HG03520 (cell line): ENCODE results near the gene CPPED1.
"Not testable (repeated sequence)": the region's sequence is repeated elsewhere in the genome, so short reads cannot be mapped to it uniquely, and the experiment has no call there.

ENCODE experiments used
- ATAC-seq: cut with Tn5 transposase; IDR thresholded peaks from one replicate; pipeline ENCODE4 v1.9.1; 2021; ENCODE audit warnings: mild to moderate bottlenecking, moderate library complexity; ENCODE audit not compliant: unreplicated experiment

CPPED1 gene

GRCh38 chr16:12802048-12802447, 1.6 kb downstream of the CPPED1 start:
- ATAC-seq, result no peak

DNA sequence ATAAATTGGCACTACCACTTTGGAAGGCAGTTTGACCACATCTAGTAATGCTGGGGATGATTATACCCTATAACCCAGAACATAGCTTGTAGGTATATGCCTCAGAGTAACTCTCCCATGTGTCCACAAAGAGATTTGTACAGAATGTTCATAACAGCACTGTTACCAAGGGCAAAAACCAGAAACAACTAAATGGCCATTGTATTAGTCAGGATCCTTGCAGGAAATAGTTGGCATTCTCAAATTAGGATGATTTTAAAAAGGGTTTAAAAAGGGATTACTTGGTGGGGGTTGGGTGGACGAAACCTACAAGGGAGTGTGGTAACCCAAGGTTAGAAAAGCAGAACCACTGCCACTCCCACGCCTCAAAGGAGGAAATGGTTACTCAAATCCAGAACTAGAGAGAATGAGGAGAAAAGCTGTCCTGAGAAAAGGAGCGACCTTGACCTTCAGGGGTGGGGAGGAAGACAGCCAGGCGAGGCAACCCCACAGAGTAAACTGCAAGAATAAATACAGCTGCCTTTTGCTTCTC, 2.1 kb downstream of the CPPED1 start:
- no peak for ATAC-seq

DNA sequence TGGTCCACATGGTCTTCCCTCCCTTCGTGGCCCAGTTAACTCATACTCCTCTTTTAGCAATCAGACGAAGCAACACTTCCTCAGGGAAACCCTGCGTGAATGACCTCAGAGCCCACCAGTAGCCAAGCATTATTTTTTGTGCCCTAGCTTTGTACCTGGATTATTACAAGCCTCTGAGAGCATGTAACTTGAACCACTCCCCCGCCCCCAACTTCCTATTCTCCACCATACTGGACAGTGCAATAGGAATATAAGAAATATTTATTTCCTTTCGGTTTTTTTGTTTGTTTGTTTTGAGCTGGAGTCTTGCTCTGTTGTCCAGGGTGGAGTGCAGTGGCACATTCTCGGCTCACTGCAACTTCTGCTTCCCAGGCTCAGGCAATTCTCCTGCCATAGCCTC, 2.9 kb downstream of the CPPED1 start:
- ATAC-seq, result no peak

GRCh38 chr16:12799996-12800395, 3.7 kb downstream of the CPPED1 start:
- not testable (repeated sequence) for ATAC-seq

DNA sequence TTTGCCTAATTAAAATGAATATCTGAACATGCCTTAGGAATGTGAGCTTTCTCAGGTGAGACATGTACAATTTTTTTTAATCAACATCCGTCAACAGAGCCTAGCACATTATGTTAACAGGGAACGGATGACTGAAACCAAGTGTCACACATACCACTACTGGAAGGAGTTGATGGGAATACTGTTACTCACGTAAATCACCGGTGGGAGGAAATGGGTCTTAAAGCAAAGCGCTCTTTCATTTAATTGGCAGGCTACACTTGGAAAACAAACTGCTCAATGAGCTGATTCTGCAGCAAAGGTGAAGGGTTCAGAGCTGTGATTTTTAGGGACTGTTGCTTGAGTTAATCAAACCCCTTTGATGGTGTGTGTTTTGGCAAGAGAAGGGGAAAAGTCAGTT, 4.8 kb downstream of the CPPED1 start:
- no peak for ATAC-seq

DNA sequence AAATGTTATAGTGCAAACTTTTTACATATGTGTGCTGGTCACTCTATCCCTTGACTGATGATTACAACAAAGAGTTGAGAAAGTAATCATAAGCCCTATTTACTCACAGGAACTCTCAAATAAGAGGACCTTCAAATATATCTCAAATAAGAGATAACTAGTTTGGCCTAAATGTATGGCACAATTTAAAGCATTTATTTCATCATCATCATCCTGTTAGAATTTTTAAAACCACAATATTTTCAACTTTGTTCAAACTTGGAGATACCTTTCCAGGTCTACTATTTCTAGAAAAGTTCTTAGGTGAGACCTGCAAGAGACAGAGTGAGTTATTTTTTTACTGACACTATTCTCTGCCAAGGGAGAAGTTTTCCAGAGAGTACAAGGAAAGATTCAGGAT, 5.5 kb downstream of the CPPED1 start:
- no peak for ATAC-seq

- no peak for ATAC-seq
Observed at GRCh38 chr16:12796498-12796897, 7.2 kb downstream of the CPPED1 start.

DNA sequence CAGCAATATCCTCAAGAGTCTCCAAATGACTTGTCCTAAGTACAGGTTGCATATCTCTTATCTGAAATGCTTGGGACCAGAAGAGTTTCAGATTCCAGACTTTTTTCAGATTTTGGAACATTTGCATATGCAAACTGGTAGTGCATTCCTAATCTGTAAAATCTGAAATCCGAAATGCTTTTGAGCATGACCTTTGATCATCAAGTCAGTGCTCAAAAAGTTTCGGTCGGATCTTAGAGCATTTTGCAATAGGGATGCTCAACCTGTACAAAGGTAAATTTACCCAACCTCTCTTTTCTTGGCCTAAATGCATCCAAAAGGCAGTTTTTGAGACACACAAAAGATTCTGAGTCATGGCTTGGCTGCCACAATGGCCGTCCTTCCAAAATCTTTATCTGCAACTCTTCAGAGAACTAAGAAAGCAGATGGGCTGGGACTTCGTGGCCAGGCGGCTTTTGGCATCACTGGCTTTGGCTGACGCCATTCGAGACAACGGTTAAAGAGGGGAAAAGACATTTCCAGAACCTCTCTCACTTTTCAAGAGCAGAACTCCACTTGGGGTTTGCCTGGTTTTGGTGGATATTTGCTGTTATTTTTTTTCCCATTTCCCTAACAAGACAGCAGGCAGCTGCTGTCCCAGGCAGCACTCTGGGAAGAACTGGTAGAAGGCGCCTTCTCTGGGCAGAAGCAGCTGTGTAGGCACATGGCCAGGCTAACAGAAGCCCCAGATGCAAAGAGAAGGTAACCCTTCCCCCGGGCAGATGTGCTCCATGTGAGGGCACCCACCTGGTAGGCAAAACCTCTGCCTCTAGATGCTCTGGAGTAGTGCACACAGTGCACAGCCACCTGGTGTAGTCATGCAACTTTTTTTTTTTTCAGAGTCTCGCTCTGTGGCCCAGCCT, 8.9 kb downstream of the CPPED1 start:
- ATAC-seq, result no peak

GRCh38 chr16:12793865-12794240, 9.8 kb downstream of the CPPED1 start:
- ATAC-seq, result no peak

DNA sequence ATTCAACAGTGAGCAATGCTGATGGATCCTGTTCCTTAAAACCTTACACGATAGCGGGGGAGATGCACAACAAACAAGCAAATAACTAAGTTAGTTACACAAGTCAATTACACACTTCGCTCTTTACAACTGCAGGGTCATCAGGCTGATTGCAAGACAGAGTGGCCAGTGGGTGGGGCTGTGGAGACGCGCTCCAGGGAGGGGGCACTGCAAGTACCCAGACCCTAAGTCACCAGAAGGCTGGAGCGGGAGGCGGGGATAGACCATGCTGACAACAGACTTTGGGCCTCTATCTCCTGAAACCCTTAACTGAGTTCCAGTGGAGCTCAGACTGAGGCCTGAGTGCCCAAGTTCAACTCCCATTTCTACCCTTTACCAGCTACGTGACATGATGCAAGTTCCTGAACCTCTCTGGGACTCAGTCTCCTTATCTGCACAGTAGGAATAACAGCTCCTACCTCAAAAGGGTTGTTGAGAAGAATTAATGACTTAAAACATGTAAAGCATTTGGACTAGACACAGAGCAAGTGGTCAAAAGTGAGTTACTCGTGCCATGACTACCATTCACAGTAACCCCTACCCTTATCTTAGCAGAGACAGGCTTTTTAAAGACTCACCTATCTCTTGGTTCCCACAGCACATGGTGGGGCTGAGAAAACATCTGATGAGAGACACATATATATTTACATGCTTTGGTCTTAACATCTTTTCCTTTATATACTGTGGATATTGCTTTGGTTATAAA, 10.4 kb downstream of the CPPED1 start:
- ATAC-seq, result no peak

- ATAC-seq, result not testable (repeated sequence)
Observed at GRCh38 chr16:12792528-12792927, 11.2 kb downstream of the CPPED1 start.

DNA sequence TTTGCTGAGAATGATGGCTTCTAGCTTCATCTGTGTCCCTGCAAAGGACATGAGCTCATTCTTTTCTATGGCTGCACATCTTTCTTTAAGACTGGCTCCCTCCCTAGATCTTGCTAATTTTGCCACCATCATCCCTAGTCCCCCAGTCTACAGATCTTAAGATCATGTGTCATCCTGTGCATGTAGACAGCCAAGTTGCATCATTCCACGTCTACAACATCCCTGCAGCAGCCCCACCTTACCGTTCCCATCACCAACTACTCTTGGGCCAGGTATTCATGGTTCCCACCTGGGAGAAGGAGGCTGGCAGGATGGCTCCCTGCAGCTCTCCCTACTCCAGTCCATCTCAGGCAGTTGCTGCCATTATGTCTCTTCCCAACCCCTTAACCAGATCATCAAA, 12.3 kb downstream of the CPPED1 start:
- no peak for ATAC-seq

DNA sequence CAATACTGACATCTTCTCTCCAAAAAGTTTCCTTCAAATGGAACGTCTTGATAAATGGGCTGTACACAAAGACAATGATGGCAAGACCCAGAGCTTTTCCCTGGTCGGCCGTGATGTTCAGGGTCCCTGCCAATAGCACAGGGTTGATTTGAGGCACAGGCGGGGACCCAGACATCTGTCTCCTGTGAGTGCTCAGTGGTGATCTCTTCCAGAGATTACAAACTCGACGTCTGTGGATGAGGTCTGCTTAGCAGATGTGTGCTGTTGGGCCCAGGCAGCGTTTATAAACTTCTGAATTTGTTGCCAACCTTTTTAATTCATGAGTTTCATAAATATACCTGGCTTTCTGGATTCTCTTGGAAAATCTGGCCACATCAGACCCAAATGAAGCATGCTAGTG, 14.9 kb downstream of the CPPED1 start:
- ATAC-seq, result no peak

GRCh38 chr16:12786081-12786480, 17.6 kb downstream of the CPPED1 start:
- ATAC-seq, result no peak

DNA sequence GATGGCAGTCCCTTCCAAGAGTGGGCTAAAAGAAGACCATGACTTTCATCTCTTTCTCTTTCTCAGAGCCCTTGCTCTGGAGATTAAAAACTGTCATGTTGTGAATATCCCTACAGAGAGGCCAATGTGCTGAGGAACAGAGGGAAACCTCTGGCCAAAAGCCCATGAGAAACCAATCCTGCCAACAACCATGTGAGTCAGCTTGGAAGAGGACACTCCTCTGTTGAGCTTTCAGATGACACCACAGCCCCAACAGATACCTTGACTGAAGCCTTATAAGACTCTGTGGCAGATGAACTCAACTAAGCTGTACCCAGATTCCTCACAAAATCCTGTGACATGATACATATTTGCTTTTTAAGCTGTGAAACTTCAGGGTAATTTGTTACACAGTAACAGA, 19.6 kb downstream of the CPPED1 start:
- no peak for ATAC-seq

- ATAC-seq, result no peak
Observed at GRCh38 chr16:12781777-12782176, 21.9 kb downstream of the CPPED1 start.

DNA sequence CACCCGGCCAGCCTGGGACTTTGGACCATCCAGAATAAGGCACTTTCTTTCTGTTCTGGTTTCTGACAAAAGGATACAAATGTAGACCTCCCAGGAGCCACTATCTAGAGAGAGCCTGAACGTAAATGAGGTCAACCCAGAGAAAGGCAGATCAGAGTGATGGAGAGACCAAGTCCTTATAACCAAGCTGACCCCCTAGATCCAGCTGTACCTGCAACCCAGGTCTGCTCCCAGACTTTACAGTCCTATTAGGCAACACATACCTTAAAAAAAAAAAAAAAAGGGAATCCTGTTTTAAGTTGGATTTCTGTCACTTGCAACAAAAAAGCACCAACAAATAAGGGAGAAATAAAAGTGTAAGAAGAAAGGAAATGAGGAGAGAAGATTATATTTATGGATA, 23.2 kb downstream of the CPPED1 start:
- no peak for ATAC-seq

GRCh38 chr16:12778726-12779125, 25.0 kb downstream of the CPPED1 start:
- no peak for ATAC-seq

GRCh38 chr16:12775656-12776236, 27.9 kb downstream of the CPPED1 start:
- ATAC-seq, result no peak

GRCh38 chr16:12773221-12773620, 30.5 kb downstream of the CPPED1 start:
- ATAC-seq, result no peak

DNA sequence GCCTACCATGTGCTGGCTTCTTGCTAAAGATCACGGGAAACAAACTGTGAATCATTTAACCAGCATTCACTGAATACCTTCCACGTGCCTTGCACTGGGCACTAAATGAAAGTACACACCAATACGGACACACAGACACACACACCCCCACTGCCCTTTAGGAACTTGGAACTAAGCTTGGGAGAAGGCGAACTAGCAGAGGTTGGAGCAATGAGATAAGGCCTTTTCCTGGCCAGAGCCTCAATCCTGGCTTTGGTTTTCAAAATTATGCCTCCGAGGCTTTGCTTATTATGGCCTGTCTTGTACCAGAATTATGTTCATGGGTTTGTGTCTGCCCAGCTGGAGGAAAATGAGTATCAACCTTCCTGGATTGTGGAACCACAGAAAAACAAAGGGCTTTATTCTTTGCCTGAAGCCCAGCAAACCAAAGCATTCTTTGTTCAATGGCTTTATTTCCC, 32.3 kb downstream of the CPPED1 start:
- no peak for ATAC-seq
